Stimulated activated effector memory CD8-positive, alpha-beta T cell treated with anti-CD3 and anti-CD28 coated beads, Interleukin-12 subunit alpha, Interleukin-12 subunit beta, amount 100 ng/mL, for 72 hours (primary cell): ENCODE data around the gene RPA4.
"Not testable (repeated sequence)": the region's sequence is repeated elsewhere in the genome, so short reads cannot be mapped to it uniquely, and the experiment has no call there.

Experiments used
- ATAC-seq: fragments of 150-1000 bp; cut with Tn5 transposase; 2 replicates; pipeline ENCODE4 v1.10.0; 2021
- DNase-seq, 2 donors: peaks; one replicate each; pipeline ENCODE4 v3.0.0; 2021 to 2022; ENCODE audit warnings: low spot score in 2 of 2
- H3K27ac Mint-ChIP-seq: one replicate; pipeline ENCODE4 v1.8.0; 2022; ENCODE audit warnings: mild to moderate bottlenecking, mixed read lengths
- H3K36me3 Mint-ChIP-seq: one replicate; pipeline ENCODE4 v1.8.0; 2022; ENCODE audit warnings: mild to moderate bottlenecking, mixed read lengths
- H3K4me1 Mint-ChIP-seq: one replicate; pipeline ENCODE4 v1.8.0; 2022; ENCODE audit warnings: mixed read lengths
- H3K4me3 Mint-ChIP-seq: one replicate; pipeline ENCODE4 v1.8.0; 2022; ENCODE audit warnings: mild to moderate bottlenecking, mixed read lengths
- H3K9me3 Mint-ChIP-seq: one replicate; pipeline ENCODE4 v1.8.0; 2022; ENCODE audit warnings: mixed read lengths

RPA4 gene

GRCh38 chrX:96883608-96884007 is at the start of gene RPA4:
Gene RPA4, plus strand, starts transcription at chrX:96883908. Its CDS starts 403 bp downstream, at chrX:96884311.
- Mint-ChIP-seq H3K4me3 (no peak within 1 kb of the TSS), H3K4me1 (no peaks in the 10 kb centered on the region), H3K27ac (no peak within 1 kb of the TSS), H3K36me3 (peaks cover 6% of the 10 kb centered on the region), H3K9me3 (no peaks in the 10 kb centered on the region)
- DNase-seq: no peak
- ATAC-seq: no peak

GRCh38 chrX:96834137-96834536 is 49.6 kb upstream of the RPA4 start:
- ATAC-seq: no peak
- H3K4me1 Mint-ChIP-seq: no peaks in the 10 kb centered on the region
- H3K36me3 Mint-ChIP-seq: no peaks in the 10 kb centered on the region
- DNase-seq: no peak
- no peaks in the 10 kb centered on the region for H3K9me3 Mint-ChIP-seq
- H3K4me3 Mint-ChIP-seq: no peak overlapping the region
- H3K27ac Mint-ChIP-seq: no peak overlapping the region

GRCh38 chrX:96835660-96836289 is 47.9 kb upstream of the RPA4 start:
- H3K27ac Mint-ChIP-seq: no peak overlapping the region

GRCh38 chrX:96837808-96838207 is 45.9 kb upstream of the RPA4 start:
- Mint-ChIP-seq H3K27ac (no peak overlapping the region), H3K4me1 (no peaks in the 10 kb centered on the region), H3K36me3 (no peaks in the 10 kb centered on the region), H3K4me3 (no peak overlapping the region), H3K9me3 (no peaks in the 10 kb centered on the region)
- no peak for ATAC-seq
- DNase-seq: no peak

More at GRCh38 chrX:96835660-96836289, 47.9 kb upstream of the RPA4 start:
- Mint-ChIP-seq H3K36me3 (no peaks in the 10 kb centered on the region), H3K4me1 (no peaks in the 10 kb centered on the region), H3K9me3 (no peaks in the 10 kb centered on the region), H3K4me3 (no peak overlapping the region)
- ATAC-seq: no peak
- DNase-seq: no peak

- Mint-ChIP-seq H3K9me3 (no peaks in the 10 kb centered on the region), H3K4me3 (no peak overlapping the region), H3K27ac (no peak overlapping the region), H3K36me3 (no peaks in the 10 kb centered on the region), H3K4me1 (no peaks in the 10 kb centered on the region)
- DNase-seq (no peak), ATAC-seq (no peak)
Measured at GRCh38 chrX:96838537-96838936, 45.2 kb upstream of the RPA4 start.

GRCh38 chrX:96841325-96841724 is 42.4 kb upstream of the RPA4 start:
- Mint-ChIP-seq H3K36me3 (no peaks in the 10 kb centered on the region), H3K4me1 (no peaks in the 10 kb centered on the region), H3K4me3 (no peak overlapping the region), H3K27ac (no peak overlapping the region), H3K9me3 (no peaks in the 10 kb centered on the region)
- ATAC-seq (no peak), DNase-seq (no peak)

- H3K27ac Mint-ChIP-seq, H3K9me3 Mint-ChIP-seq, H3K4me3 Mint-ChIP-seq, H3K36me3 Mint-ChIP-seq, DNase-seq, H3K4me1 Mint-ChIP-seq, ATAC-seq: not testable (repeated sequence)
Measured at GRCh38 chrX:96841866-96842265, 41.8 kb upstream of the RPA4 start.

GRCh38 chrX:96843566-96843965 is 40.1 kb upstream of the RPA4 start:
- DNase-seq: no peak
- no peak for ATAC-seq
- Mint-ChIP-seq H3K4me1 (no peaks in the 10 kb centered on the region), H3K4me3 (no peak overlapping the region), H3K36me3 (no peaks in the 10 kb centered on the region), H3K27ac (no peak overlapping the region), H3K9me3 (no peaks in the 10 kb centered on the region)

GRCh38 chrX:96846841-96847240 is 36.9 kb upstream of the RPA4 start:
- H3K27ac Mint-ChIP-seq: no peak overlapping the region
- DNase-seq (no peak), ATAC-seq (no peak)
- no peak overlapping the region for H3K4me3 Mint-ChIP-seq
- no peaks in the 10 kb centered on the region for H3K36me3 Mint-ChIP-seq
- no peaks in the 10 kb centered on the region for H3K9me3 Mint-ChIP-seq
- no peaks in the 10 kb centered on the region for H3K4me1 Mint-ChIP-seq

- not testable (repeated sequence) for ATAC-seq, H3K9me3 Mint-ChIP-seq, H3K27ac Mint-ChIP-seq, H3K4me3 Mint-ChIP-seq, H3K36me3 Mint-ChIP-seq, DNase-seq
- H3K4me1 Mint-ChIP-seq: peaks cover 10% of the 10 kb centered on the region
Measured at GRCh38 chrX:96859422-96859821, 24.3 kb upstream of the RPA4 start.

GRCh38 chrX:96861218-96861617 is 22.5 kb upstream of the RPA4 start:
- H3K27ac Mint-ChIP-seq: no peak overlapping the region
- no peak overlapping the region for H3K4me3 Mint-ChIP-seq
- peaks cover 15% of the 10 kb centered on the region for H3K4me1 Mint-ChIP-seq
- ATAC-seq (no peak), DNase-seq (no peak)
- H3K36me3 Mint-ChIP-seq: no peaks in the 10 kb centered on the region
- H3K9me3 Mint-ChIP-seq: no peaks in the 10 kb centered on the region

GRCh38 chrX:96861661-96862060 is 22.0 kb upstream of the RPA4 start:
- Mint-ChIP-seq H3K4me3 (no peak overlapping the region), H3K27ac (no peak overlapping the region), H3K9me3 (no peaks in the 10 kb centered on the region), H3K4me1 (peaks cover 15% of the 10 kb centered on the region), H3K36me3 (no peaks in the 10 kb centered on the region)
- ATAC-seq (no peak), DNase-seq (no peak)

- H3K4me1 Mint-ChIP-seq: no peaks in the 10 kb centered on the region
- no peak for DNase-seq
- no peak overlapping the region for H3K27ac Mint-ChIP-seq
- H3K4me3 Mint-ChIP-seq: no peak overlapping the region
- peaks cover 6% of the 10 kb centered on the region for H3K36me3 Mint-ChIP-seq
- no peak for ATAC-seq
- H3K9me3 Mint-ChIP-seq: no peaks in the 10 kb centered on the region
Measured at GRCh38 chrX:96884027-96884426, 319 bp downstream of the RPA4 start.

- Mint-ChIP-seq H3K4me3 (no peak overlapping the region), H3K4me1 (no peaks in the 10 kb centered on the region), H3K36me3 (peaks cover 4% of the 10 kb centered on the region), H3K27ac (no peak overlapping the region), H3K9me3 (no peaks in the 10 kb centered on the region)
- DNase-seq (no peak), ATAC-seq (no peak)
Measured at GRCh38 chrX:96889726-96890125, 6.0 kb downstream of the RPA4 start.

- ATAC-seq (no peak), DNase-seq (no peak)
- no peaks in the 10 kb centered on the region for H3K36me3 Mint-ChIP-seq
- H3K9me3 Mint-ChIP-seq: no peaks in the 10 kb centered on the region
- H3K4me3 Mint-ChIP-seq: no peak overlapping the region
- H3K27ac Mint-ChIP-seq: no peak overlapping the region
- no peaks in the 10 kb centered on the region for H3K4me1 Mint-ChIP-seq
Measured at GRCh38 chrX:96906741-96907140, 23.0 kb downstream of the RPA4 start.

- H3K9me3 Mint-ChIP-seq: no peaks in the 10 kb centered on the region
- H3K4me1 Mint-ChIP-seq: no peaks in the 10 kb centered on the region
- H3K27ac Mint-ChIP-seq: no peak overlapping the region
- H3K4me3 Mint-ChIP-seq: no peak overlapping the region
- no peaks in the 10 kb centered on the region for H3K36me3 Mint-ChIP-seq
- DNase-seq (no peak), ATAC-seq (no peak)
Measured at GRCh38 chrX:96907516-96908272, 24.0 kb downstream of the RPA4 start.
